Measurements from ENCODE around the gene RBM12.

RBM12 gene

DNA sequence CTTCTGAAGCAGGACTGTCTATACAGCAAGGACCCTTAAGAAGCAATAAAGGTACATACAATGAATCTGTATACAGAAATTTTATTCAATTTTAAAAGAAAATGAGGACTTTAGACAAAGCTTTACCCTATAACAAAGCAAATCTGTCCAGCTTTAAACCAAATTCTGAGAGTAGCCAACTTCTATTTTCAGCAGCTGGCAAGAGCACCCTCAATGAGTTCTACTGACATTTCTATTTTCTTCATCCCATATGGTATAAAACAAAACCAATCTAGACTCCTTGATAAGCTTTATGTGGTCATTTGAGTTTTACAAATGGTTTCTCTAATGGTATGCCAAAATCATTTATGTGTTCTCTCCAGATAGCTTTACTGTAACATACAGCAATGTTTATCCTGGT lies 12.7 kb downstream of the RBM12 start:
- H3K9ac ChIP-seq (ENCODE audit: low read depth, low read length), result no peak overlapping the region
- no peaks in the 10 kb centered on the region for H3K27me3 ChIP-seq (ENCODE audit: insufficient read depth, low read length)
- no peak overlapping the region for H3K4me3 ChIP-seq (ENCODE audit: low read length)
- no peaks in the 10 kb centered on the region for H3K9me3 ChIP-seq (ENCODE audit: insufficient read depth, low read depth, low read length)
- peaks cover 70% of the 10 kb centered on the region for H3K36me3 ChIP-seq (ENCODE audit: insufficient read depth, low read length)
- no peak overlapping the region for H3K27ac ChIP-seq (ENCODE audit: low read depth, low read length)
- H3K4me1 ChIP-seq (ENCODE audit: insufficient read depth, low read length), result no peaks in the 10 kb centered on the region

DNA sequence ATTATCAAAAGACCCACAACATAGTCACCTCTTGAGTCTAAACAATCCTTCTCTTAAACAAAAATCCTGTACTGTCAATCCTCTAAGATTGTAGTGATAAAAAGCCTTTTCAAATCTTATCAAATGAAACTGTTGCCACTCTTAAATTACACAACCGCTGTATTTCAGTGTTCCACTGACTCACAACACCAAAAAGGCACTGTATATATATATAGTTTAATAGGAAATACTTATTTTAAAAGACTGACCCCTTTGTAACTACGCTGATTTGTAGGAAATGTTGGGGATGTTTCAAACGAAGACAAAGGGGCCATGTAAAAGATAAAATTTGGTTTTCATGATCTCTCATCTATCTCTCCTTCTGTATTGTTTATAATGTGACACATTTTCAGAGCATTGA lies 14.1 kb downstream of the RBM12 start:
- H3K9ac ChIP-seq (ENCODE audit: low read depth, low read length), result no peak overlapping the region
- no peaks in the 10 kb centered on the region for H3K9me3 ChIP-seq (ENCODE audit: insufficient read depth, low read depth, low read length)
- no peaks in the 10 kb centered on the region for H3K27me3 ChIP-seq (ENCODE audit: insufficient read depth, low read length)
- peaks cover 57% of the 10 kb centered on the region for H3K36me3 ChIP-seq (ENCODE audit: insufficient read depth, low read length)
- H3K27ac ChIP-seq (ENCODE audit: low read depth, low read length), result no peak overlapping the region
- no peak overlapping the region for H3K4me3 ChIP-seq (ENCODE audit: low read length)
- 100% methylated on average over 1 of the region's 3 CpGs for WGBS
- no peaks in the 10 kb centered on the region for H3K4me1 ChIP-seq (ENCODE audit: insufficient read depth, low read length)

DNA sequence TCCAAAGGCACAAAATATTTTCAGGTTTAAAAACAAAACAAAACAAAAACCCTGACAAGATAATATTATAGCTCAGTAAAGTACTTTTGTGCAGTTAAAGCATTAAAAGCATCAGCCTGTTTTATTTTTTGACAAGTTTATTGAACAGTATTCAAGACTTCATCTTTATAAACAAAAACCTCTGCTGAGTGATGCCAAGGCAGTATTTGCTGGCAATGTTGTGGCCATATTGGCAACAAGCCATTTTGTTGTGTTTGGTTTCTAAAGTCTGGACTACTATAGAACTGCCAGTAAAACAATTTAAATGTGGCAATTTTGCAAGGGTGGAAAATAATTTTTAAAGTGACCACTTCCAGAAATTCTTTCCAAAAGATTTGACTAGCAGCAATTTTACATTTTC lies 15.9 kb downstream of the RBM12 start:
- H3K9ac ChIP-seq (ENCODE audit: low read depth, low read length), result no peak overlapping the region
- H3K27me3 ChIP-seq (ENCODE audit: insufficient read depth, low read length), result no peaks in the 10 kb centered on the region
- no peaks in the 10 kb centered on the region for H3K9me3 ChIP-seq (ENCODE audit: insufficient read depth, low read depth, low read length)
- no peak overlapping the region for H3K4me3 ChIP-seq (ENCODE audit: low read length)
- H3K36me3 ChIP-seq (ENCODE audit: insufficient read depth, low read length), result peaks cover 39% of the 10 kb centered on the region
- no peak overlapping the region for H3K27ac ChIP-seq (ENCODE audit: low read depth, low read length)
- no peaks in the 10 kb centered on the region; the same call in 1 of the 2 replicates for H3K4me1 ChIP-seq (ENCODE audit: insufficient read depth, low read length)

DNA sequence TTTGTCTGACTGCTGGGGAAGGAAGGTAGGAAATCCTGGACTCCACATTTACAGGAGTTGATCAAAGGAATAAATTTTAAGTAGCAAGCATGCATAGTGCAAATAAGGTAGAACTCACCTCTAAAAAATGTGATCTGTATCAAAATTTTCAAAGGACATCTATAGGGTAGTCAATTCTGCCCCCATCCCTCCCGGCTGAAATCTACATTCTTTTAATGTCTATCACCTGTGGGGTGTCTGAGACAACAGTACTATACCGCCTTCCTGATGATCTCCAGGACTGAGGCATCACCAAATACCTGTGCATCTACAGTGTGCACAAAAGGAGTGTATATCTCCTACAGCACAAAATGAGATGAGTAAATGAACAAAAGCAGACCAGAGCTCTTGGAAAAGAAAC lies 19.9 kb downstream of the RBM12 start:
- H3K4me3 ChIP-seq (ENCODE audit: low read length), result no peak overlapping the region
- no peak overlapping the region for H3K9ac ChIP-seq (ENCODE audit: low read depth, low read length)
- H3K4me1 ChIP-seq (ENCODE audit: insufficient read depth, low read length), result no peaks in the 10 kb centered on the region; the same call in 1 of the 2 replicates
- no peaks in the 10 kb centered on the region for H3K9me3 ChIP-seq (ENCODE audit: insufficient read depth, low read depth, low read length)
- 91% methylated on average over 2 of the region's 2 CpGs for whole genome bisulfite sequencing
- no peaks in the 10 kb centered on the region for H3K27me3 ChIP-seq (ENCODE audit: insufficient read depth, low read length)
- peaks cover 1% of the 10 kb centered on the region; the same call in 1 of the 2 replicates for H3K36me3 ChIP-seq (ENCODE audit: insufficient read depth, low read length)
- H3K27ac ChIP-seq (ENCODE audit: low read depth, low read length), result no peak overlapping the region

DNA sequence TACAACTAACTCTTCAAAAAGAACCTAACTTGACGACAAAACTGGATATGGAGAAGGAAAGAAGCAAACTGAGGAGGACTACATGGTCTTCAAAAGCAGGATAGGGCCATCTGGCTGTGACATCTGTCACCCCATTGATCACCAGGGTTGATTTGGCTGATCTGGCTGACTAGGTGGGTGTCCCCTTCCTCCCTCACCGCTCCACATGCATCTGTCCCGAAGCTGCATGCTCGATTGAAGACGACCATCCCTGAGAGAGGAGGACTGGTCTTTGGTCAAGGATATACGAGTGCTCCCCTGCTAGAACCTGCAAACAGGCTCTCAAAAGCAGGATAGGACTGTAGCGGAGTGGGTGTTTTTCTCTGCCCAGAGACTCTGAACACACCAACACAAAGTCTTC lies 21.7 kb downstream of the RBM12 start:
- H3K4me3 ChIP-seq (ENCODE audit: low read length), result no peak overlapping the region
- H3K4me1 ChIP-seq (ENCODE audit: insufficient read depth, low read length), result no peaks in the 10 kb centered on the region; the same call in 1 of the 2 replicates
- no peak overlapping the region for H3K9ac ChIP-seq (ENCODE audit: low read depth, low read length)
- 93% methylated on average over 7 of the region's 7 CpGs for WGBS
- no peak overlapping the region for H3K27ac ChIP-seq (ENCODE audit: low read depth, low read length)
- H3K9me3 ChIP-seq (ENCODE audit: insufficient read depth, low read depth, low read length), result no peaks in the 10 kb centered on the region
- no peaks in the 10 kb centered on the region for H3K36me3 ChIP-seq (ENCODE audit: insufficient read depth, low read length)
- H3K27me3 ChIP-seq (ENCODE audit: insufficient read depth, low read length), result no peaks in the 10 kb centered on the region

DNA sequence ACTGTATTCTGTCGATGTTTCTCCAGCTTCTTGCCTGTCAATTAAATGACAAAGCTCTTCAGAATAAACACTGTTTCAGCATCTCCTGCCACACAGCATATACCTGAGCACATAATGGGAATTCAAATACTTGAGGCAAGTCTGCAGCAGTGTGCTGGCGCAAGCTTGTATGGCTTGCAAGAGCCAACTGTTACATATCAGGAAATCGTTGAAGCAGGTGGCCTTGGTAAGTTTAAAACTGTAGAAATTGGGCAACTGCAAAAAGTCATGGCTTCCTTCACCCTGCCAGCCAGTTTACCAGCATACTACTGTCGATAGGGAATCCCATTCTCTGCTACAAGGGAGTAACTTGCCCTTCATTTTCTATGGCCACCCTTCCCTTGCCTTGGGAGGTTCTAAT lies 23.0 kb downstream of the RBM12 start:
- Histone ChIP-seq H3K27ac (ENCODE audit: low read depth, low read length) (no peak overlapping the region), H3K4me1 (ENCODE audit: insufficient read depth, low read length) (no peaks in the 10 kb centered on the region; the same call in 1 of the 2 replicates), H3K27me3 (ENCODE audit: insufficient read depth, low read length) (no peaks in the 10 kb centered on the region), H3K36me3 (ENCODE audit: insufficient read depth, low read length) (no peaks in the 10 kb centered on the region), H3K9me3 (ENCODE audit: insufficient read depth, low read depth, low read length) (no peaks in the 10 kb centered on the region), H3K9ac (ENCODE audit: low read depth, low read length) (no peak overlapping the region), H3K4me3 (ENCODE audit: low read length) (no peak overlapping the region)
- WGBS, result 94% methylated on average over 4 of the region's 4 CpGs

DNA sequence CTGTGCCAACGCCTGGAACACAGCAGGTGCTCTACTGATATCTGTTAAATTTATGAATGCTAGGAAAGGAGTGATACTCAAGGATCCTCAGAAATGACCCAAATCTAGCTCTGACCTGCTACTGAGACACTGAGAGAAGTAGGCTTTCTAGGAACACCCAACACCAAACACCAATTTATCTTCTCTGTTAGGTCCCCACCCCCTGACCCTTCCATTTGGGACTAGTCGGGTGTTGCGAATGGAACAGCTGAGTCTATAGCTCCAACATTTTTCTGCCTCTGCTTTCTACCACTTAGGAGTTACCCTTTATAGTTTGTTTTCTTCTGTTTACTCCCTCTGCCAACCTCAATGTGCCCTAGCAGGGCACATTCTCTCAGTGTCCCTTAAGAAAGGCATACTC lies 24.0 kb downstream of the RBM12 start:
- Histone ChIP-seq H3K9ac (ENCODE audit: low read depth, low read length) (no peak overlapping the region), H3K4me3 (ENCODE audit: low read length) (no peak overlapping the region), H3K36me3 (ENCODE audit: insufficient read depth, low read length) (no peaks in the 10 kb centered on the region), H3K4me1 (ENCODE audit: insufficient read depth, low read length) (no peaks in the 10 kb centered on the region; the same call in 1 of the 2 replicates), H3K9me3 (ENCODE audit: insufficient read depth, low read depth, low read length) (no peaks in the 10 kb centered on the region), H3K27me3 (ENCODE audit: insufficient read depth, low read length) (no peaks in the 10 kb centered on the region), H3K27ac (ENCODE audit: low read depth, low read length) (no peak overlapping the region)
- WGBS, result 96% methylated on average over 3 of the region's 3 CpGs

DNA sequence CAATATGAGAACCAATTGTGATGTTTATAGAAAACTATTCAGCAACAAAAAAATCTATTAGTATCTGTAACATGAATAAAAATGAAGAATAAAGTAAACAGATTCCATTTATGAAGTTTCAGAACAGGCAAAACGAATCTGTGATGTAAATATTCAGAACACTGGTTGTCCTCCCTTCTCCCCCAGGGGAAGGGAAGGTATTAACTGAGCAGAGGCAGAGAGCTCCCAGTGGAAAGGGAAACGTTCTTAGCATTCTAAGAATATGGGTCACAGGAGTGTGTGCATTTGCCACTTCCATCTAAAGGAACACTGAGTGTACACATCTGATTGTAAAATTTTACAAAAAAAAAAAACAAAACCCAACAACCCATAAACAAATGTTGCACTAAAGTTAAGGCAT lies 25.9 kb downstream of the RBM12 start:
- Histone ChIP-seq H3K4me1 (ENCODE audit: insufficient read depth, low read length) (no peaks in the 10 kb centered on the region; the same call in 1 of the 2 replicates), H3K9ac (ENCODE audit: low read depth, low read length) (no peak overlapping the region), H3K27ac (ENCODE audit: low read depth, low read length) (no peak overlapping the region), H3K36me3 (ENCODE audit: insufficient read depth, low read length) (no peaks in the 10 kb centered on the region), H3K27me3 (ENCODE audit: insufficient read depth, low read length) (no peaks in the 10 kb centered on the region), H3K4me3 (ENCODE audit: low read length) (no peak overlapping the region), H3K9me3 (ENCODE audit: insufficient read depth, low read depth, low read length) (no peaks in the 10 kb centered on the region)
- 81% methylated on average over 2 of the region's 2 CpGs for WGBS

DNA sequence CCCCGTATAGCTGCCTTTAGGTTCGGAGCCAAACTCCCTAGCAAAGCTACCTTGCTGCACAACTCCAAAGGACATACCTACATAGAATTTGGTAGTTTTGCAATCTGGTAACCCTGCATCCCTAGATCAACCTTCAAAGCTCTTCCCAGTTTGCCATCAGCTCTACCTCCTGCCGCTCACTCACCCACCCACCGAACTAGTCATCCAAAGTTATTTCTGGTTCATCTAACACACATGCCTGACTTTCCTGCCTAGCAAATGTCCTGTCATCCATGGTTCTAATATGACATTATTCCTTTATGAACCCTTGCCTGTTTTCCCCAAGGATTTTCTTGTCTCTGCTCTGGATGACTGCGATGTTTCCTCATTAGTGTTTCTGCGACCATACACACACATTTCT lies 27.4 kb downstream of the RBM12 start:
- H3K27ac ChIP-seq (ENCODE audit: low read depth, low read length), result no peak overlapping the region
- 92% methylated on average over 6 of the region's 6 CpGs for WGBS
- H3K4me3 ChIP-seq (ENCODE audit: low read length), result no peak overlapping the region
- peaks cover 4% of the 10 kb centered on the region for H3K36me3 ChIP-seq (ENCODE audit: insufficient read depth, low read length)
- no peak overlapping the region for H3K9ac ChIP-seq (ENCODE audit: low read depth, low read length)
- no peaks in the 10 kb centered on the region; the same call in 1 of the 2 replicates for H3K4me1 ChIP-seq (ENCODE audit: insufficient read depth, low read length)
- H3K27me3 ChIP-seq (ENCODE audit: insufficient read depth, low read length), result no peaks in the 10 kb centered on the region
- no peaks in the 10 kb centered on the region for H3K9me3 ChIP-seq (ENCODE audit: insufficient read depth, low read depth, low read length)

DNA sequence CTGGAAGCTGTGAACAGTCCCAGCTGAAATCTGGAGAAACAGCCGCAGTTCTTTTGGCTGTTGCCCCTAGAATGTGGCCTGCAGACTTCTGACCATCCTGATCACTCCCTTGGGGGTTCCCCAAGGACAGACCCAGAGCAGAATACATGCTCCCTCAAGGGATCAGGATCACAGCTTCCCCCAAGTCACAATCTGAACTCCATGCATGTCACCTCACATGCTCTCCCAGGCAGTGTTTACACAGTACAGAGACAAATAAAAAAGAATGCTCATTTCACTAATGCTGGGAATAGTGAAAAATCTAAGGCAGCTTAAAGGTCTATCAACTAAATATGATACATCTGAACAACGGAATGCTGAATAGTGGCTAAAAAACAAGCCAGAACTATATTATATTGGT lies 28.6 kb downstream of the RBM12 start:
- no peak overlapping the region for H3K9ac ChIP-seq (ENCODE audit: low read depth, low read length)
- no peak overlapping the region for H3K4me3 ChIP-seq (ENCODE audit: low read length)
- no peak overlapping the region for H3K27ac ChIP-seq (ENCODE audit: low read depth, low read length)
- peaks cover 16% of the 10 kb centered on the region for H3K36me3 ChIP-seq (ENCODE audit: insufficient read depth, low read length)
- 92% methylated on average over 2 of the region's 2 CpGs for WGBS
- H3K27me3 ChIP-seq (ENCODE audit: insufficient read depth, low read length), result no peaks in the 10 kb centered on the region
- H3K9me3 ChIP-seq (ENCODE audit: insufficient read depth, low read depth, low read length), result no peaks in the 10 kb centered on the region
- no peaks in the 10 kb centered on the region; the same call in 1 of the 2 replicates for H3K4me1 ChIP-seq (ENCODE audit: insufficient read depth, low read length)

DNA sequence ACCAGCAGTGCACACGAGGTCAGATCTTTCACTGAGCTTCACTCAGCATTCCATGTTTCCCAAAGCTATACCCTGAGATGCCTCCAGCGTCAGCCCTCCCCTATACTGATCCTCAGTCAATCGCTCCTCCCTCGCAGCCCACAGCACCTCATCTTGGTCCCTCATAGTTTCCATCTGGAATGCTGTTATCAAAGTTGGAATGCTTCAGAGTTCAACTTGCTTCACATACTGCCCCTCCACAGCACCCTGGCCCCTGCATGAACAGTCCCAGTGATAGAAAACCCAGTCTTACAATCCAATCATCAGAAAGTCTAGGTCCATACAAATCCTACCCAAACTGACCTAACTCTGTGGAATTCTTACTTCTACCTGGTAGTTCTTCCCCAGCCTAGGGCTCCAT lies 29.0 kb downstream of the RBM12 start:
- H3K9me3 ChIP-seq (ENCODE audit: insufficient read depth, low read depth, low read length), result no peaks in the 10 kb centered on the region
- H3K36me3 ChIP-seq (ENCODE audit: insufficient read depth, low read length), result peaks cover 21% of the 10 kb centered on the region
- H3K27ac ChIP-seq (ENCODE audit: low read depth, low read length), result no peak overlapping the region
- WGBS, result 92% methylated on average over 4 of the region's 4 CpGs
- H3K27me3 ChIP-seq (ENCODE audit: insufficient read depth, low read length), result no peaks in the 10 kb centered on the region
- no peaks in the 10 kb centered on the region; the same call in 1 of the 2 replicates for H3K4me1 ChIP-seq (ENCODE audit: insufficient read depth, low read length)
- no peak overlapping the region for H3K9ac ChIP-seq (ENCODE audit: low read depth, low read length)
- no peak overlapping the region for H3K4me3 ChIP-seq (ENCODE audit: low read length)

DNA sequence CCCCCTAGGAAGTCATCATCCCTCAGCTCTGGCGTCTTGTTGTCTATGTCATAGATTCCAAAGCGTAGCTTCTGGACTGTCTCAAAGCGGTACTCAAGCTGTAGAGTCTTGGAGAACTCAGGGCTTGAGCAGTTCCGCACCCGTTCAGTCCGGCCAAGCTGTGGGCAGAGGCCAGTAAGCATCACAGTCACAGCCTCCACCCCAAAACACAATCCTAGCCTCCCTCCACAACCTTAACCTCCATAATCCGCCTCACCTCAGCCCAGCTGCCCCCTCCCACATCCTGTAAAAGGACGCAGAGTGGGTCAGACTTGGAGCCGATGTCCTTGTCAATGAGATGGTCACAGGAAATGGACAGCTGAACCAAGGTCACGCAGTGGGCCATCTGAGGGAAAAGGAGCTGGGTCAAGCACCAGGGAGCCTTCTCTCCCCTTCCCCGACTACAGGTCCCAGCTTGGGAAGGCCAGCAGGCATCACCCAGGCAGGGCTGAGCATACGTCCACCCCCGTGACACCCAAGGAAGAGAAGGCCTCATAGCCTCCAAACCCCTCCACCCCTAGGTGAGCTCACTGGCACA lies 32.1 kb downstream of the RBM12 start:
- no peaks in the 10 kb centered on the region for H3K9me3 ChIP-seq (ENCODE audit: insufficient read depth, low read depth, low read length)
- H3K4me1 ChIP-seq (ENCODE audit: insufficient read depth, low read length), result no peaks in the 10 kb centered on the region
- WGBS, result 95% methylated on average over 13 of the region's 13 CpGs
- H3K36me3 ChIP-seq (ENCODE audit: insufficient read depth, low read length), result peaks cover 48% of the 10 kb centered on the region
- H3K27me3 ChIP-seq (ENCODE audit: insufficient read depth, low read length), result no peaks in the 10 kb centered on the region
- no peak overlapping the region for H3K9ac ChIP-seq (ENCODE audit: low read depth, low read length)
- H3K27ac ChIP-seq (ENCODE audit: low read depth, low read length), result no peak overlapping the region
- no peak overlapping the region for H3K4me3 ChIP-seq (ENCODE audit: low read length)
